ENCODE results near the gene RPL37.
"Not testable (repeated sequence)": the region's sequence is repeated elsewhere in the genome, so short reads cannot be mapped to it uniquely, and the experiment has no call there.

The RPL37 gene

DNA sequence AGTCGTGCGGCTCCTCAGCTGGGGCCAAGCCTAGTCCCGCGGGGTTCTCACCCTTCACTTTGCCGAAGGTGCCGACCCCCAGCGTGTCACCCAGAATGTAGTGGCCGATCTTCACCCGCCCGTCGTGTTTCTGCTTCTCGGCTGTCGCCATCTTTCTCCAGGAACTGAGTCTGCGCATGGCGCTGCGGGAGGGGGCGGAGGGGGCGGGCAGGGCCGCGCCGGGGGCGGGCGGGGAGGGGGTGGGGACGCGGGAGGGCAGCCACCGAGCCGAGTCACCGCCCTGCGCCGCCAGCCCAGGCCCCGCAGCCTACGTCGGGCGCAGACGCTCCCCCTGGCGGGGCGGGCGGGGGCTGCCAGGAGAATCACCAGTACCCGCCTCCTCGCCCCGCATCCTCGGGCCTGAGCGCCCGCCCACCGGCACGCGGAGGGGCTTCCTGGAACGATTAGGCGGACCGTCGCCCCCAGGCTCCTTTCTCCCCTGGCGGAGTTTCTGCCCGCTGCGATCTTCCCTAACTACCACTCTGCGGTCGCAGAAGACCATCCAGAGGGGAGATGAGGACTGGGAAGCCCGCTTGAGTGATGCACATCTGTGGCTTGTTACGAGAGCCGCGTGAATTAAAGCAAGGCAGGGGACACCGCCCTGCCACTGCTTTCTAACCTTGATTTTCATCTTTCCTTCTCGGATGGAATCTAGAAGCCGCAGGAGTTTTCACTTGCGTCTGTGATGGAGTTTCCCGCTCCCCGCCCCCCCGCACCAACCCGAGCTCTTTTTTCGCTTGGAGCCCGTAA lies 36.8 kb downstream of the RPL37 start, which contains the start of gene PRKAA1:
TSS of gene PRKAA1 (minus strand) at position 363 of the 789 bp plus-strand sequence. CDS start at position 178, 185 bp downstream.
- intact Hi-C loops (cut with DNase I), result loop anchor here (1.0 kb wide), 1 partner anchor 36 kb away; no protein-coding TSS in a partner anchor

DNA sequence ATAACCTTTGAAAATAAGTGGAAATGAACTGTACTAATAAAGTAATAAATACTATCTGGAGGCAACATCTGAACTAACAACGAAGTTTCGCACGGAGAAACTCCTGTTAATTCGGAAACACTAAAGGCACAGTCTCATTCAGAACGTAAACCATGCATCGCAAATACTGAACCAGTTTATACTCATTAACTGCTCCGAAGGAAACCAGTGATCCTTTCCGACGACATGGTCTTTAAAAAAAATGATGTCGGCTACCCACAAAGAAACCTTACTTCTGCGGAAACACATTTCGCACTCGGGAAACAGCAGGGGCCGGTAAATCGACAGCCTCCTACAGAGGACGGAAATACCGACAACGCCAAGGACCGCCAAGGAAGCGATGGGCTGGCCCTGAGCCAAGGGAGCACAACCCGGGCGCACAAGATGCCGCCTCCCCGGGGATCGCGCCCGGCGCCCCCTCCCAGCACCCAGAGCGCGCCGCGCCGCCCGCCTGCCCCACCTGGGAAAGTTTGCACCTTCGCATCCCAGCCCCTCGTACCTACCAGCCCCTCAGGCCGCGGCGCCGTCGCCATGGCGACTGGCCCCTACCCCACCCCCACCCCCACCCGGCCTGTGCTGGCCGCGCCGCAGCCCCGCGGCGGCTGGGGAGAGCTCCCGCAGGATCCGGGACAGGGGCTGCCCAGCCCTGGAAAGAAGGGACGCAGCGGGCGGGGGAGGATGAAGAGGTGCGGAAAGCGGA lies 37.6 kb downstream of the RPL37 start:
- peak; percentile 31 to 91 (median 49) for DNase-seq
- intact Hi-C loops (cut with DNase I), result loop anchor here (1.0 to 2.0 kb wide), 2 partner anchors 37 to 41 kb away; no protein-coding TSS in a partner anchor

More for the DNA sequence above, 36.8 kb downstream of the RPL37 start, which contains the start of gene PRKAA1:
- peak; percentile 75 to 98 (median 86) for DNase-seq

DNA sequence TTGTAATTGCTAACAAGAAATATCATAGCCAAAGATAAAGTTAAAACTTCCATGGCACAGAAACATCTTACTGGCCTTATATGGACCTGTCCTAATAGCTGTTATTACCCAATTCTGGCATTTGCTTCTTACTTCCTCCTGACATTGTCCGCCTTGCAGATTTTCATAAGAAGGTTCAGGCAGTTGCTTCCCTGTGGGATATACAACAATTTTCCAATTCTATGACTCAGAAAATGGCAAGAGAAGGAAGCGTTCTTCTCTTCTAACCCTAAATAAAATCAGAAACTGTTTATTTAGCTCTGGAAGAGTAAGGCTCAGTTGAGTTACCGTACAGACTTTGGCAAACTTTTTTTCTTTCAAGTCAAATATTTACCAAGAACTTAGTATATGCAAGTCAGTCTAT lies 38.5 kb downstream of the RPL37 start:
- intact Hi-C loops (cut with DNase I), result loop anchor here (2.0 kb wide), 1 partner anchor 40 kb away; no protein-coding TSS in a partner anchor
- DNase-seq, result no peak

DNA sequence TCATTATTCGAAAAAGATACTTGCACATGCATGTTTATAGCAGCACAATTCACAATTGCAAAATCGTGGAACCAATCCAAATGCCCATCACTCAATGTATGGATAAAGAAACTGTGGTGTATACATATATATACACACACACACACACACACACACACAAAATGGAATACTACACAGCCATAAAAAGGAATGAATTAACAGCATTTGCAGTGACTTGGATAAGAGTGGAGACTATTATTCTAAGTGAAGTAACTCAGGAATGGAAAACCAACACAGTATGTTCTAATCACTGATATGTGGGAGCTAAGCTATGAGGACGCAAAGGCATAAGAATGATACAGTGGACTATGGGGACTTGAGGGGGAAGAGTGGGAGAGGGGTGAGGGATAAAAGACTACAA lies 40.1 kb downstream of the RPL37 start:
- intact Hi-C loops (cut with DNase I); DNase-seq: not testable (repeated sequence)

DNA sequence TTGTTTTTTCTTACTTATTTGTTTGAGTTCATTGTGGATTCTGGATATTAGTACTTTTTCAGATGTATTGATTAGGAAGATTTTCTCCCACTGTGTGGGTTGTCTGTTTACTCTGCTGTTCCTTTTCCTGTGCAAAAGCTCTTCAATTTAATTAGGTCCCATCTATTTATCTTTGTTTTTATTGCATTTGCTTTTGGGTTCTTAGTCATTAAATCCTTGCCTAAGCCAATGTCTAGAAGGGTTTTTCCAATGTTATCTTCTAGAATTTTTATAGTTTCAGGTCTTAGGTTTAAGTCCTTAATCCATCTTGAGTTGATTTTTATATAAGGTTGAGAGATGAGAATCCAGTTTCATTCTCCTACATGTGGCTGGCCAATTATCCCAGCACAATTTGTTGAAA lies 40.7 kb downstream of the RPL37 start:
- DNase-seq; intact Hi-C loops (cut with DNase I): not testable (repeated sequence)

DNA sequence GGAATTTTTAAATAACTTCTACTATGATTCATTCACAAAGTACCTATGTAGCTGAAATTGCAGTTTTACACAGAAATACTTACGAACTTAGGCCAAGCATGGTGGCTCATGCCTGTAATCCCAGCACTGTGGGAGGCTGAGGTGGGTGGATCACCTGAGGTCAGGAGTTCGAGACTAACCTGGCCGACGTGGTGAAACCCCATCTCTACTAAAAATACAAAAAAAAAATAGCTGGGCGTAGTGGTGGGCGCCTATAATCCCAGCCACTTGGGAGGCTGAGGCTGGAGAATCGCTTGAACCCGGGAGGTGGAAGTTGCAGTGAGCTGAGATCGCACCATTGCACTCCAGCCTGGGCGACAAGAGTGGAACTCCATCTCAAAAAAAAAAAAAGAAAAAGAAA lies 42.3 kb downstream of the RPL37 start:
- intact Hi-C loops (cut with DNase I); DNase-seq: not testable (repeated sequence)

DNA sequence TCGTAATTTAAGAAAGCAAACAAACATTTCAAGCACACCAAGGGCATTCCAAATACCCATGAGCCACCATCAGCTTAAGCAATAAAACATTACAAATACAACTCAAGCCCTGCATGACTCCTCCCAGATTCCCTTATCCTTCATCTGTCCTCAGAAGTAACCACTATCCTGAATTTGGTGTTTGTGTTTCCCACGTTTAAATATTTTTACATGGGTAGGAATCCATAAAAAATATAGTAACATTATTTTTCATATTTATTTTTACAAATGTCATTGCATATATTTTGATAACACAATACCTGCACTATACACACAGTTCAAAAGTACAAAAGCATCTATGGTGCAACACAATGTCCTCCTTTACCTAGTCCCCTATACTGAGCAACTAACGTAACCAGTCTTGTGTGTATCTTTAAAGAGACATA lies 43.3 kb downstream of the RPL37 start:
- DNase-seq, result no peak

DNA sequence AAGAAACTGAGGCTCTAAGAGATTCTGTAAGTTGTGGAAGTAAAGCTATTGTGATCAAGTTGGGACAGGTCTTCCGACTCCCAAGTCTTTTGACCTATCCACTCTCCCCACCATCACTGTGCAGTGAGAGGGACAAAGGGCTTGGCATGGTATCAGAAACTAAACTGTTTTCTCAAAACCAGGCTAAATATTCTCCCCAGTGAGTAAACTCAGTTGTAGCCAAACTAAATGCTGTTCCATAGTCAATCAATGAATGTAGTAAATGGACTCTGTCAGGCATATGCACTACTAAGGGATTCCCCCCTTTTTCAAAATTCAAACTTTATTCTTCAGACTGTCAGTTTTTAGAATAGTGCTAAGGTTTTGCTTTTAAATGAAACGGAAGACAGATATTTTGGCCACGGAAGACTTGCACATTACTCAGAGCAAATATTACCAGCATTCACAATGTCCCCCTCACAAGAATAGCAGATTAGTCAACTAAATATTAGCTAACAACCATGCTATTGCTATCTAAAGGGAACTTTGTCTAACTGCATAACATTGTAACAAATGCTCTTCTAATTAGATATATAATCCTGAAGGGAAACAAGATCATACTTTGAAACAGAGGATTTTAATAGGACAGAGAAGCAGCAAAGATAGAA lies 44.0 kb downstream of the RPL37 start:
- DNase-seq, result no peak
- intact Hi-C loops (cut with DNase I), result no loop called here

More for the DNA sequence above, 43.3 kb downstream of the RPL37 start:
- intact Hi-C loops (cut with DNase I), result no loop called here

DNA sequence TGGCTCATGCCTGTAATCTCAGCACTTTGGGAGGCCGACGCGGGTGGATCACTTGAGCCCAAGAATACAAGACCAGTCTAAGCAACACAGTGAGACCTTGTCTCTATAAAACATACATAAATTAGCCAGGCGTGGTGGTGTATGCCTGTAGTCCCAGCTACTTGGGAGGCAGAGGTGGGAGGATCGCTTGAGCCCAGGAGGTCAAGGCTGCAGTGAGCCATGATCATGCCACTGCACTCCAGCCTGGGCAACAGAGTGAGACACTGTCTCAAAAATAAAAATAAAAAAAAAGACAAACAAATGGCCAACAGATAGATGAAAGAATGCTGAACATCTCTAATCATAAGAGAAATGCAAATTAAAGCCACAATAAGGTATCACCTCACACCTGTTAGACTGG lies 46.1 kb downstream of the RPL37 start:
- intact Hi-C loops (cut with DNase I), result not testable (repeated sequence)

DNA sequence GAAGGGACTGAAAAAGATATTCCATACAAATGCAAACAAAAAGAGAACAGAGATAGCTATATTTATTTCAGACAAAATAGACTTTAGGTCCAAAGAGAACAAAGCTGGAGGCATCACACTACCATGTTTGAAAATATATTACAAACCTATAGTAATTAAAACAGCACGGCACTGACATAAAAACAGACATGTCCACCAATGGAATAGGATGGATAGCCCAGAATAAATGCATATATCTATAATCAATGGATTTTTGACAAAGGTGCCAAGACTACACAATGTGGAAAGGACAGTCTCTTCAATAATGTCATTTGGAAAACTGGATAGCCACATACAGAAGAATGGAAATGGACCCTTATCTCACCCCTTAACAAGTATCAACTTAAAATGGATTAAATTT lies 47.0 kb downstream of the RPL37 start:
- intact Hi-C loops (cut with DNase I), result no loop called here
- no peak for DNase-seq

More for the DNA sequence above, 46.1 kb downstream of the RPL37 start:
- DNase-seq, result not testable (repeated sequence)

DNA sequence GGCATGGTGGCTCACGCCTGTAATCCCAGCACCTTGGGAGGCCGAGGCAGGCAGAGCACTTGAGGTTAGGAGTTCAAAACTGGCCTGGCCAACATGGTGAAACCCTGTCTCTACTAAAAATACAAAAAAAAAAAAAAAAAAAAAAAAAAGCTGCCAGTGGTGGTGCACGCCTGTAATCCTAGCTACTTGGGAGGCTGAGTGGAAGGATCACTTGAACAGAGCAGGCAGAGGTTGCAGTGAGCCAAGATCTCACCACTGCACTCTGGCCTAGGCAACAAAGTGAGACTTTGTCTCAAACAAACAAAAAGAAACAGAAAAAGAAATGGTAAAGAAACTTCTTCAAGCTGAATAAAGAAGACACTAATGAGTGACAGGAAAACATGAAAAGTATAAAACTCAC lies 48.4 kb downstream of the RPL37 start:
- DNase-seq; intact Hi-C loops (cut with DNase I): not testable (repeated sequence)

DNA sequence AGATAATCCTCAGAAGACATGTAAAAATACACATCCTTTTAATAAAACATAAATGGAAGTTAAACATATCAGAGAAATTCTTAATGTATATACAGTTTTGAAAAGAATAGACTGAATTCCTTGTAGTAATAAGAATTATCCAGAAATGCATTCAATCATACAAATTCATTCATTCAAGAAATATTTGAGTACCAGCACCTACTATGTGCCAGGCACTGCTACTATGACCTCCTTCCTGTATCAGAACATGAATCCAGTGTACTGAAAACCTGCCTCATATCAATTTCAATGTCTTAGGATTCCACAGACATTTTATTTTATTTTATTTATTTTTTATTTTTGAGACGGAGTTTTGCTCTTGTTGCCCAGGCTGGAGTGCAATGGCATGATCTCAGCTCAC lies 50.1 kb downstream of the RPL37 start:
- no peak for DNase-seq
- intact Hi-C loops (cut with DNase I), result no loop called here

DNA sequence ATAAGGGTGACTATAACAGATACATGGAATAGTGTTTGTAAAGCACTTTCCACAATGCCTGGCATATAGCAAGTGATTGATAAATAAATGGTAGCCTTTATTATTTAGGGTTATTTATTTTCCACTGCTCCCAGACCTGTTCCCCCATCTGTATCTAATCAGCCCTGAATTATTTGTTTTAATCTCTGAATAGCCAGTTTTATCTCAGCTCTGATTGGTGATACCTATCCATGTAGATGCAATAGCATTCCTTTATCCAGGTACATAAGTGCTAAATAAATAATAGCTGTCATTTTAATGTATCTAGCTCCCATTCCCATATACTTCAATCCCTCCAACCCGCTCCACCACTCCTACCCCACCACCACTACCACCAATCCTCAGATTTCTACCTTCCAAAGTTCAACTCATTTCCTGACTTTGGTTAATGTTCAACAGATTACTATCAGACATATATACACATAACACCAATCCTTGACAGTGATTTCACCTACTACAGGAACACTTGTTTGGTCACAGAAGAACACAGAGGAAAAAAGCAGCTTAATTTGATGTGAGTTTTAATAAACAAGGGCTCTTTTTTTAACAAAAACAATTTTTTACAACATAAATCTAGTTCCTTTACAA lies 50.9 kb downstream of the RPL37 start:
- no peak for DNase-seq
- intact Hi-C loops (cut with DNase I), result no loop called here

DNA sequence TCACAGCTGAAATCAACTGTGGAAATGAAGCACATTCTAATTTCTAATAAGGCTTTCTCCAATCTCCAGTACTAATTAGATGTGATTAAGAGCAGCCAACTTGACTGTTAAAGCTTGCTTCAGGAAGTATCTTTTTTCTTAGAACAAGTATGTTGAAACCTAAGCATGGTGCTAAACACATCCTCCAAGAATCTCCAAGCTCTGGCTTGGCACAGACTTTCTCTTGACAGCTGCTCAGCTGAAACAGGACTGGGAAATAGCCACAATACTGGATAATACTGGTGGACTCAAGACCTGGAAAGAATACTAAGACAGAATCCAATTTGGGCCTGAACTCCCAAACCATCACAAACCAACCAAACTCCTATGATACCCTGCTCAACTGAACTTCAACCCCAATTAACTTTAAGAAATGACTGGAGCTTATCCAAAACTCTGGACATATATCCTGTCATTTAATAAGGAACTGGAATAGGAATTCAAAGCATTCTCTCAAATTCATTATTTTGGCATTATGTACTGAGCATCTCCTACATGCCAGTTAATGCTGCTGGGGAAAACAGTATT lies 53.1 kb downstream of the RPL37 start:
- intact Hi-C loops (cut with DNase I), result no loop called here
- no peak for DNase-seq

DNA sequence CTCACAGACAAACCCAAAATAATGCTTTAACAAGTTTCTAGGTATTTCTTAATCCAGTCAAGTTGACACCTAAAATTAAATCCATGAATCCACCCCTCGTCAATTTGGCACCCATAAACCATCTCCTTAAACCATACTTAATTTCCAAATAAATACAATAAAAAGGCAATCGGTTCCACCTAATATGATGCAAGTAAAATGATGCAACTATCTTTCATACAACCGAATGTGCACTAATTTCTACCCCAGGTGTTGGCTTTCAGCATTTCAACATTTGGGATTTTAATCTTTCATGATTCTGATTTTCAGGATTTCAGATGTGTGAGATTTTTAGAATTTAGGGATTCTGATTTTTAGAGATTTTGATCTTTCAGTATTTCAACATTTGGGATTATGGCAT lies 54.2 kb downstream of the RPL37 start:
- intact Hi-C loops (cut with DNase I), result no loop called here
- no peak for DNase-seq

DNA sequence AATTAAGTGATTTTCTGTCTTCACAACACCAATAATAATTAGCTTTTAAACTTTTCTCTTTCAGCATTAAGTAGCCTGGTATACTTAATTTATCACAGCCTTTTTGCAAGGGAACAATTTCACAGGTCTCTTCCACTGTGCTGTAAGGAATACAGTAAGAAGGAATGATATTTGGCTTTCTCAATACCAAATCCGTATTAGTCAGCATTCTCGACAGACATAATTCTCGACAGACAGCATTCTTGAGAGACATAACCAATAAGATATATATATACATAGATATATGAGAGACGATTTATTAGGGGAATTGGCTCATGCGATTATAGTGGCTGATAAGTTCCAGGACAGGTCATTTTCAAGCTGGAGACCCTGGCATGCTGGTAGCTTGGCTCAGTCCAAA lies 54.8 kb downstream of the RPL37 start:
- intact Hi-C loops (cut with DNase I), result no loop called here
- no peak for DNase-seq

DNA sequence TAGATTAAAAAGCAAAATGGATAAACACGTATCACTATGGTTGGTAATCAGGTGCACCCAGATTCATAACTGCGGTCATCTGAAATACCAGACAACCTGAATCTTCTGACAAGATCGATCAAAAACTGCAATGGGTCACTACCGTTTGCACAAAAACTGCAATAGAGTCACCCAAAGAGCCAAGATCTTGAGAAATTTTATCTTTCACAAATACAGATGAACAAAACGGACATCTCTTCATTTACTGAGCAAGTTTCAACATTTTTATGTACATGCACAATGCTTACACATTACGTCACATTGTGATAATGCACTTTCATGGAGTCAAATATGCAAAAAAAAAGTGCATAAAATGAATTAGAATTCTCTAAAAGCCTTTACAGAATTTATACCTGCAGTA lies 55.5 kb downstream of the RPL37 start:
- intact Hi-C loops (cut with DNase I), result no loop called here
- DNase-seq, result no peak

DNA sequence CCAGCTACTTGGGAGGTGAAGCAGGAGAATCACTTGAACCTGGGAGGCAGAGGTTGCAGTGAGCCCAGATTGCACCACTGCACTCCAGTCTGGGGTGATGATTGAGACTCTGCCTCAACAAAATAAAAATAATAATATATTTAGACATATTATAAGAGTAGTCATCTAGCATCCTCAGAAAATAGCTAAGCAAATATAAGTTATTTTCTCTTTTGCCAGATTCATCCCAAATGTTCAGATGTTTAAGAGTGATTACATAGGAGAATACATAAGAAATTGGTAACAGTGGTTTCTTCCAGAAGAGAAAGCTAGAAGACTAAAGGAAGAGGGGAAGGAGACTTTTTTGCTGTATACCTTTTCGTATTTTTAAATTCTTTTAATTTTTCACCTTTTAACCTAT lies 56.9 kb downstream of the RPL37 start:
- intact Hi-C loops (cut with DNase I), result no loop called here
- DNase-seq, result no peak

DNA sequence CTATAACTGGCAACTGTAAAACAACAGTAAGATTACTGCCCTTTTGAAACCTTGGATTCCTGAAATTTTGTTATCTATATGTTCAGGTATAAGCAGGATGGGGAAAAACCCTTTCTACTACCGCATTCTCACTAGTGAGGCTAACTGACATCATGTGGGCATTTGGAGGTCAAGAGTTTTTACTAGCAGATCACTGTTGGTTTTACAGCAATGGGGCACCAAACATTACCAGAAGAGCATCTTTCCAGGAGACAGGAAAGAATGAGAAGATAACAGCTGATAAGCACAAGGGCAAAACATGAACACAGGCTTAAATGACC lies 58.4 kb downstream of the RPL37 start:
- intact Hi-C loops (cut with DNase I), result no loop called here
- DNase-seq, result no peak
